ENCODE data around the gene EPN1.
"Not testable (repeated sequence)": the region's sequence is repeated elsewhere in the genome, so short reads cannot be mapped to it uniquely, and the experiment has no call there.

EPN1 gene

GRCh38 chr19:55720214-55720746, 45.3 kb downstream of the EPN1 start:
- no peak for DNase-seq (ENCODE audit: low read depth)

DNA sequence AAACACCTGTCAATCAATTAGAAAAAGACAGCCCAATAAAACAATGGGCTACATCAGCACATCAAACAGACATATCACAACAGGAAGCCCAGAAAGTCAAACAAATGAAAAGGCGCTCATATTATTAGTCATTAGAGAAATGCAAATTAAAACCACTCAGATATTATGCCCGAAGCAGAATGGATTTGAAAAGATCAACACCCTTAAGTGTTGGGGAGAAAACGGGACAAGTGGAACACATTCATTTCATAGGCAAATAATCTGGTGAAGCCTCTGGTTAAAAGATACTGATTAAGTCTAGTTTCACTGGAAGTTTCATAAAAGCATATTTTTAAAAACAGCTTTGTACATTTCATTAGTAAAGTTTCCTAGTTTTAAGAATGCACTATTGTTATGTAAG, 45.8 kb downstream of the EPN1 start:
- no peak for DNase-seq (ENCODE audit: low read depth)

GRCh38 chr19:55723491-55723890, 48.5 kb downstream of the EPN1 start:
- DNase-seq (ENCODE audit: low read depth): no peak

GRCh38 chr19:55730378-55730777, 55.4 kb downstream of the EPN1 start:
- not testable (repeated sequence) for DNase-seq (ENCODE audit: low read depth)

DNA sequence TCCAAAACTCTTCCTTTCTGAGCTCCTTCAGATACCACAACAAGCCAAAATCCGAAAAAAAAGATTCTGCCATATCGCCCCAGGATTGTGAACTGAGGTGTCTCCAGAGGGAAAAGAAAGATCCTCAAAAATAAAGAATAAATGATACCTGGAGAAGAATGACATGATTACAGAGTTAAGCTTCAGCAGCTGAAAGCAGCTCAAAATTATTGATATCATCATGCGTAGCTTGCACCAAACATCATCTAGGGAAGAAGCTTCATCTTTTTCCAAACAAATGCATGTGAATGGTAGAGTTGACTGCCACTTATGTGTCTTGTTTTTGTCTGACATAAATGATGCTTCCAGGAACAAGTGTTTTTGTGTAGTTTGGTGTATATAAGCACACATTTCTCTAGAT, 63.3 kb downstream of the EPN1 start, which contains the start of gene NLRP9:
Gene NLRP9, minus strand, starts transcription at position 101 of the 400 bp plus-strand sequence. Its CDS starts 28 bp downstream, at position 73.
- DNase-seq (ENCODE audit: low read depth): no peak

- no peak for DNase-seq (ENCODE audit: low read depth)
Measured at GRCh38 chr19:55750715-55751114, 75.7 kb downstream of the EPN1 start.

DNA sequence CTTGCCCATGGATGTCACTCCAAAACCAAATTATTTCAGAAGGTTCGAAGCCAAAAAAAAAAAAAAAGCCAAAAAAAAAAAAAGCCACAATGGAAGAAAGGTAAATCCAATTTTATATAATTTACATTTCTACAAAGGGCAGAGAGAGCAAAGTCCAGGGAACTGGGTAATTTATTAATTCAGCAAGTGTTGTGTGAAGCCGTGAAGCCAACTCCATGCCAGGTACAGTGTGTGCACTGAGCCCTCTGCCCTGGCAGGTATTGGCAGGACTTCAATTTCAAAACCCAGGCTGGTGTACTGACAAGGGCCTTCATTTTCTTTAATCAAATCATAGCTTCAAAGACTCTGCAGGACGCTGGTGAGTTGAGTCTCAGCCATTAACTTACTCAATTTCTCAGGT, 78.4 kb downstream of the EPN1 start:
- DNase-seq (ENCODE audit: low read depth): no peak

DNA sequence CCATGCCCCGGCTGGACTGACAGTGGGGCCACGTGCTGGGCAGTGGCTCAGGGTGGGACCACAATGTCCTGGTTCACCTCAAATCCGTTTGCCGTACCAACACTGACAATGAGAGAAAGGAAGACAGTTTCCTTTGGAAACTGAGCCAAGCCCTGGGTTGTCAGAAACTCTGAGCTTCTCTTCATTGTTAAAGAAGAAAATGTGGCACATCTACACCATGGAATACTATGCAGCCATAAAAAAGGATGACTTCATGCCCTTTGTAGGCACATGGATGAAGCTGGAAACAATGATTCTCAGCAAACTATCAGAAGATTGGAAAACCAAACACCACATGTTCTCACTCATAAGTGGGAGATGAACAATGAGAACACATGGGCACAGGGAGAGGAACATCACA, 81.8 kb downstream of the EPN1 start:
- not testable (repeated sequence) for DNase-seq (ENCODE audit: low read depth)

DNA sequence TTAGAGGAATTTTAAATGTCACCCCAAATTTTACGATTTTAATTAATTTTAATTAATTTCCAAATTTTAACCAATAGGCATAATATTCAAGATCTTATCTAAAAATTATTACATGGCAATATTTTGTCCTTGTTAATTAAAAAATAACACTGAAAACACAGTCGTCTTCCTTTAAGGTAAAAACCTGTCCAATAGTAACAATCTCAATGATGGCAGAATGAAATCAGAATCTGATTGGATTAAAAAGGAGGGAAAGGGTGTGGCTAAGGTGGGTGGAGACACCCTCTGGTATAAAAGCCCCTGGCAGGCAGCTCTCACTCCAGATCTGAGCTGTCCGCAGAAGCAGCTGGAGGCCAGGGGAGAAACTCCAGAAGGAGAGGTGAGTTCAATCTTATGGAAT, 83.8 kb downstream of the EPN1 start, which contains the start of gene RFPL4A:
Gene RFPL4A, plus strand, starts transcription at position 301 of the 400 bp plus-strand sequence. CDS start 2,704 bp downstream, outside the sequence.
- not testable (repeated sequence) for DNase-seq (ENCODE audit: low read depth)
